Measurements from ENCODE around the gene PDZRN4.

DNA sequence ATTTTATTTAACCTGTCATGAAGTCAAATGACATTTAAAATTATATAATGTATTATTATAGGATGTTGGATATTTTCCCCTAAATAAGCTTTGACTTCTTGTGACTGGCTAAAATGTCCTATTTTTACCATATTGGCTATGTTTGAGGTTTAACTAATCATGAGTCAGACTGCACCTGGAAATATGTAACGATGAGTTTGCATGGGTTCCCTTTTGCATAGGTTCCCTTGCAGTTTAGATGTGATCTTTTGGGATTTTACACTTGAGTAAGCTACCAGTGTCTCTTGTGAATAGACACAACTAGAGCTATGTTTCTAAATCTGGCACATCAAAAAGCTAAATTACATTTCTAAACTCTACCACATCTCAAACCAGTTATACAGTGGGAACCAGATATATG, 5.2 kb downstream of the PDZRN4 start:
- TF ChIP-seq EZH2phosphoT487 (IDR thresholded peaks at IDR 0.05; ENCODE audit: low read depth) (no peak), CTCF (IDR thresholded peaks at IDR 0.05; ENCODE audit: low read depth, low read length) (no peak)

Data from OCI-LY3 (cell line).